SK-N-MC (cell line): ENCODE data around the gene CBFA2T2.
"Not testable (repeated sequence)": the region's sequence is repeated elsewhere in the genome, so short reads cannot be mapped to it uniquely, and the experiment has no call there.

Experiments used
- DNase-seq: peaks from one replicate; pipeline ENCODE4 v3.0.0-alpha.2; 2011; ENCODE audit warnings: low read depth, low spot score
- H3K27ac ChIP-seq: fragments of 200-600 bp; sonication (generic); 2 replicates; pipeline ENCODE4 v1.5.1; 2016; ENCODE audit warnings: mixed run types
- H3K36me3 ChIP-seq: fragments of 200-600 bp; sonication (generic); 2 replicates; pipeline ENCODE4 v1.6.1; 2017; ENCODE audit warnings: antibody characterized with exemption, low read length, mixed read lengths; ENCODE audit not compliant: insufficient read depth
- H3K4me3 ChIP-seq: fragments of 200-600 bp; sonication (generic); 2 replicates; pipeline ENCODE4 v1.5.1; 2016
- H3K9ac ChIP-seq: fragments of 200-600 bp; sonication (generic); 2 replicates; pipeline ENCODE4 v1.8.0; 2017; ENCODE audit warnings: mixed run types, mixed read lengths; ENCODE audit not compliant: insufficient read length
- H3K9me3 ChIP-seq: fragments of 200-600 bp; sonication (generic); 2 replicates; pipeline ENCODE4 v1.6.1; 2017; ENCODE audit warnings: low read depth, mild to moderate bottlenecking, antibody characterized with exemption, low read length, moderate library complexity, mixed read lengths
- EZH2 ChIP-seq: fragments of 200-600 bp; sonication (generic); IDR thresholded peaks from one replicate; pipeline ENCODE4 v1.6.1; 2017; ENCODE audit warnings: antibody characterized with exemption
- FOXP2 ChIP-seq: optimal IDR thresholded peaks from 2 replicates; pipeline ENCODE3; 2011; ENCODE audit warnings: mild to moderate bottlenecking, moderate library complexity; ENCODE audit not compliant: insufficient read depth; ENCODE audit errors: extremely low read length, control extremely low read depth
- POLR2AphosphoS5 ChIP-seq: IDR thresholded peaks from 2 replicates; pipeline ENCODE4 v1.6.1; 2012; ENCODE audit warnings: mild to moderate bottlenecking, low read depth, low read length, borderline replicate concordance

CBFA2T2 gene

DNA sequence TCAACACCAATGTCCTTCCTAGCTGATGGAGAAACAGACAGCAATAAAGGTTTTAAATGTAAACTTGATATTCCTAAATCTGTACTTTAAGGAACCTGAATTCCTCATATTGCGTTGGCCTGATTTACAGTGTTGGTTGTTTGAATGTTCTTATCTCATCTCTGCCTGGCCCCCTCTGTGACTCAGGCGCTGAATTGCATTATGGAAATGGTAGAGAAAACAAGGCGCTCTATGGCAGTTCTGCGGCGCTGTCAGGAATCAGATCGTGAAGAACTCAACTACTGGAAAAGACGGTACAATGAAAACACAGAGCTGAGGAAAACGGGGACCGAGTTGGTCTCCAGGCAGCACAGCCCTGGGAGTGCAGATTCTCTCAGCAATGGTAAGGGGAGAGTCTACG is 139.6 kb downstream of the CBFA2T2 start:
- no peak for TF ChIP-seq EZH2
- TF ChIP-seq POLR2AphosphoS5: no peak
- no peak for TF ChIP-seq FOXP2

DNA sequence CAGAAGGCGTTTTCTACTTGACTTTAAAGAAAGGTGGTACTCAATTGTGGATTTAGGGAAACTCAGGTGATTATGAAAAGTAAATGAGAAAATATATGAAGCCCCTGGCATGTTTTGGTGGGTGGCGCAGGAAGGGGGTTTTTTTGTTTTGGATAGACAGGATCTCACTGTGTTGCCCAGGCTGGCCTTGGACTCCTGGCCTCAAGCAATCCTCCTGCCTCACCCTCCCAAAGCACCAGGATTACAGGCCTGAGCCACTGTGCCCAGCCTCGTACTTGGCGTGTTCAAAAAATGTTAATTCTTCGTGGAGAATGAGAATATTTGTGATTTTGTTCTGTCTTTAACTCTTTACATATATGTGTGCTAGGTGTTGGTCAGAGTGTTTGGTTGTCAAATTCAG is 140.1 kb downstream of the CBFA2T2 start:
- peaks cover 45% of the 10 kb centered on the region for H3K36me3 ChIP-seq
- H3K9ac ChIP-seq: no peak overlapping the region
- no peak for DNase-seq
- no peaks in the 10 kb centered on the region for H3K9me3 ChIP-seq
- no peak for TF ChIP-seq EZH2
- no peak for TF ChIP-seq FOXP2
- TF ChIP-seq POLR2AphosphoS5: no peak
- no peak overlapping the region for H3K27ac ChIP-seq
- no peak overlapping the region for H3K4me3 ChIP-seq

More for the DNA sequence above, 139.6 kb downstream of the CBFA2T2 start:
- peaks cover 48% of the 10 kb centered on the region for H3K36me3 ChIP-seq
- no peak overlapping the region for H3K27ac ChIP-seq
- H3K4me3 ChIP-seq: no peak overlapping the region
- no peak overlapping the region for H3K9ac ChIP-seq
- no peaks in the 10 kb centered on the region for H3K9me3 ChIP-seq
- no peak for DNase-seq

DNA sequence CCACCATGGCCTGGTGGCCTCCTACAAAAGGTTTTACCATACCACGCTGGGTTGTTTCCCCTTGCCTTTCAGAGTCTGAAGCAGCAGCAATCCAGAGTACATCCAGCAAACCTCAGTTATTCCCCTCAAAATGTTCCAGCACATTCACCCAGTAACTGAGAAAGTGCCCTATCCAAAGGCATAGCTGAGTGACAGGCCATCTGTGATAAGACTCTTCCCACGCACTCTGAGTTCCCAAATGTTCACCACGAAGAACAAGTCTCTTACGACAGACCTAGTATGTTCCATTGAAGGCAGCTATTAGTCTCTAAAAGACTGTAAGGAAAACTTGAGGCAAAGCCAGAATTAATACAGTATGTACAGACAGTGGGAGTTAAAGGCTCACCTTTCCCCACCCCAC is 140.6 kb downstream of the CBFA2T2 start:
- H3K9ac ChIP-seq: no peak overlapping the region
- no peak overlapping the region for H3K4me3 ChIP-seq
- H3K27ac ChIP-seq: no peak overlapping the region
- TF ChIP-seq EZH2 (no peak), POLR2AphosphoS5 (no peak), FOXP2 (no peak)
- no peaks in the 10 kb centered on the region for H3K9me3 ChIP-seq
- DNase-seq: no peak
- H3K36me3 ChIP-seq: peaks cover 41% of the 10 kb centered on the region

DNA sequence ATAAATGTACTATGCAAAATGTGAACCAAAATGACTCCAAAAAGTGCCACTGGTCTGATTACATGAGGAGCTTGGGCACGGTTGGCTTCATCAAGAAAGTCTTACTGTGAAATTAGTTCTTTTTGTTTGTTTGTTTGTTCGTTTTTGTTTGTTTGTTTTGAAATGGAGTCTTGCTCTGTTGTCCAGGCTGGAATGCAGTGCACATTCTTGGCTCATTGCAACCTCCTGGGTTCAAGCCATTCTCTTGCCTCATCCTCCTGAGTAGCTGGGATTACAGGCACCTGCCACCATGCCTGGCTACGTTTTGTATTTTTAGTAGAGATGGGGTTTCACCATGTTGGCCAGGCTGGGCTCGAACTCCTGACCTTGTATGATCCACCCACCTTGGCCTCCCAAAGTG is 142.0 kb downstream of the CBFA2T2 start:
- not testable (repeated sequence) for H3K4me3 ChIP-seq, H3K27ac ChIP-seq, H3K9ac ChIP-seq, H3K9me3 ChIP-seq, DNase-seq
- peaks cover 40% of the 10 kb centered on the region for H3K36me3 ChIP-seq

DNA sequence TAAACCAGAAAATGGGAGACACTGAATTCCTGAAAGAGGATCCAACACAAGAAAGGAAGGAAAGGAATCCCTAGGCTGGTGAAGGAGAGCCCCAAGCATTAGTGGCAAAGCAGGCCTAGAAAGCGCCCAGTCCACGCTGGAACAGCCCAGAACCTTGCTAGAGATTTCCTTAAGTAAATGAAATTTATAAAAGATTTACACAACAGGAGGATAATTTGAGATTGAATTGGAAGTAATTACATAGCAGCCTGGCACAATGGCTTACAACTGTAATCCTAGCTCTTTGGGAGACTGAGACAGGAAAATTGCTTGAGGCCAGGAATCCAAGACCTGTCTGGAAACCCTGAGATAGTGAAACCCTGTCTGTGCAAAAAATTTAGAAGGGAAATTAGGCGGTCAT is 145.4 kb downstream of the CBFA2T2 start:
- no peak for TF ChIP-seq EZH2
- no peak for TF ChIP-seq POLR2AphosphoS5
- TF ChIP-seq FOXP2: no peak
- no peak for DNase-seq
- Histone ChIP-seq H3K9ac (no peak overlapping the region), H3K36me3 (peaks cover 25% of the 10 kb centered on the region; the same call in 1 of the 2 replicates), H3K27ac (no peak overlapping the region), H3K9me3 (no peaks in the 10 kb centered on the region), H3K4me3 (no peak overlapping the region)

DNA sequence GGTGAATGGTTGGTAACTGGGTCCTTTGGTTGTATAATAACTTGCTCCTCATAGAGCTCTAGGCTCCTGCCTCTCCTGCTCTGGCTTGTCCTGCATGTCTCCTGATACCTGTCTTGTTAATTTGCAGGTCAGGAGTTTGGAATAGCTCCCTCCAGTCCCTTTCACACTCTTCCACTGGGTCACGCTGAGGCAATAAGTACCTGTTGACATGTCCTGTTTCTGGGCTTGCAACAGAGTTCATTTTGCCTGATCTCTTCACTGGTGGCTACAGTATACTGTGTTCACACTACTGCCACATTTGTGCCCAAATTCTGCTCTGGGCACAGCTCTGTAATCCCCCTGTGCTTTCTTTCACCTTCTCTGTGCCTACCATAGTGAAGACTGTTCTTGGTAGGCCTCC is 146.9 kb downstream of the CBFA2T2 start:
- Histone ChIP-seq H3K9ac (no peak overlapping the region), H3K36me3 (peaks cover 25% of the 10 kb centered on the region; the same call in 1 of the 2 replicates), H3K27ac (no peak overlapping the region), H3K9me3 (no peaks in the 10 kb centered on the region), H3K4me3 (no peak overlapping the region)
- no peak for TF ChIP-seq EZH2
- TF ChIP-seq FOXP2: no peak
- no peak for TF ChIP-seq POLR2AphosphoS5
- no peak for DNase-seq

DNA sequence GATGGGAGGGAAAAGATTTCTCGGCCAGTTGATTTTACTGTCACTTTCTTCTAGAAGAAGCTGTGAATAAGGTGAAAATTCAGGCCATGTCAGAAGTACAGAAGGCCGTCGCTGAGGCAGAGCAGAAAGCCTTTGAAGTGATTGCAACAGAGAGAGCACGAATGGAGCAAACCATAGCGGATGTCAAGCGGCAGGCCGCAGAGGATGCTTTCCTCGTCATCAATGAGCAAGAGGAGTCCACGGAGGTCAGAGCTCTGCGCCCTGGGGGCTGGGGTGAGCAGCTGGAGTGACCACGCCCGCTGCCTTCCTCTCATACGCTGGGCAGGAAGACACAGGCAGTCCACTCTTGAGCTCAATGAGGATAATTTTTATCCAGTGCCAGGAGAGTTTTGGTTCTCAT is 150.4 kb downstream of the CBFA2T2 start:
- Histone ChIP-seq H3K9me3 (no peaks in the 10 kb centered on the region), H3K4me3 (no peak overlapping the region), H3K9ac (no peak overlapping the region), H3K36me3 (peaks cover 31% of the 10 kb centered on the region; the same call in 1 of the 2 replicates), H3K27ac (no peak overlapping the region)
- no peak for DNase-seq
- TF ChIP-seq EZH2: no peak
- TF ChIP-seq POLR2AphosphoS5: no peak
- no peak for TF ChIP-seq FOXP2

DNA sequence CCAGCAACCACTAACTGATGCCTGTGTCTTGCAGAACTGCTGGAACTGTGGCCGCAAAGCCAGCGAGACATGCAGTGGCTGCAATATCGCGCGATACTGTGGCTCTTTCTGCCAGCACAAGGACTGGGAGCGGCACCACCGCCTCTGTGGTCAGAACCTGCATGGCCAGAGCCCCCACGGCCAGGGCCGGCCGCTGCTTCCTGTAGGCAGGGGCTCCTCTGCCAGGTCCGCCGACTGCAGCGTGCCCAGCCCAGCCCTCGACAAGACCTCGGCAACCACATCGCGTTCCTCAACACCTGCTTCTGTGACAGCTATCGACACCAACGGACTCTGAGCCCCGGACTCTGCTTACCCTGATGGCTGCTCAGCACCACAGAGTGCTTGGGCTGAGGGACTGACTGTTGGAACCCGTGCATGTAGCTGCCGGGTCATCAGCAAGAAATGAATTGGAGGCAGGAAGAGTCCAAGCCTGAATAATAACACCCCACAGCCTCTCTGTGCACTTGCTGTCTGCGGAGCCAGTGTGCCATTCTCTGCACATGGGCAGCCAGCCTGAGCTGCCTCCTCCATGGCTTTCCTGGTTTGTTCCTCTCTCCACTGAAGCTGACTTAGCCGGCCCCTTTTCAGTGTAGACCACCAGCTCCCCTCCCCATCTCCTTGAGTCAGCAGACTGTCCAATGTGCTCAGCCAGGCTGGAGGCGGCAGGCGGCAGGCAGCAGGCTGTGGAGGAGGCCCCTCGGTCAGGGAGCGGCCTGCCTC is 154.6 kb downstream of the CBFA2T2 start:
- Histone ChIP-seq H3K27ac (no peak overlapping the region), H3K36me3 (peaks cover 20% of the 10 kb centered on the region; the same call in 1 of the 2 replicates), H3K9me3 (no peaks in the 10 kb centered on the region), H3K9ac (no peak overlapping the region), H3K4me3 (no peak overlapping the region)
- DNase-seq: no peak
- no peak for TF ChIP-seq EZH2
- TF ChIP-seq POLR2AphosphoS5: no peak
- TF ChIP-seq FOXP2: no peak

DNA sequence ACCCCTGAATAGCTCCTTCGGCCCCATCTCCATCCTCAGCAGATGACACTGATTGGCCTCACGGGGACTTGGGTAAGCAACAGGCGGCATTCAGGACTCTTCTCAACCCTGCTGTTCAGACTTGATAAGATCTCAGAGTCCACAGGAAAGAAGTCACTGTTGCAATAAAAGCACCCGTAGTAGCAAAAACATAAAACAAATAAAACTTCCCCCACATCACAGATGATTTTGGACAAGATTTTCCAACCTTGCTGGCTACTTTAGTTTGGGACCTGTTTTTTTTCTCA is 155.1 kb downstream of the CBFA2T2 start:
- Histone ChIP-seq H3K4me3 (no peak overlapping the region), H3K27ac (no peak overlapping the region), H3K9ac (no peak overlapping the region), H3K36me3 (peaks cover 15% of the 10 kb centered on the region; the same call in 1 of the 2 replicates), H3K9me3 (no peaks in the 10 kb centered on the region)
- no peak for DNase-seq
- no peak for TF ChIP-seq FOXP2
- no peak for TF ChIP-seq POLR2AphosphoS5
- TF ChIP-seq EZH2: no peak
